Measurements from ENCODE around the gene FRMD4B. TPM values are rescaled to one million over a fixed set of nuclear protein-coding genes. Genes with fewer than 3 reads are reported as not detected.
A peak's percentile ranks its signal among the peaks of the same experiment; 100 is the strongest.
"Not testable (repeated sequence)": the region's sequence is repeated elsewhere in the genome, so short reads cannot be mapped to it uniquely, and the experiment has no call there.

FRMD4B gene
- polyA plus RNA-seq, 3 donors = 38.6 to 48.3 (median 39.2) TPM

GRCh38 chr3:69249001-69249400 is 136.9 kb downstream of the FRMD4B start:
- DNase-seq = no peak

DNA sequence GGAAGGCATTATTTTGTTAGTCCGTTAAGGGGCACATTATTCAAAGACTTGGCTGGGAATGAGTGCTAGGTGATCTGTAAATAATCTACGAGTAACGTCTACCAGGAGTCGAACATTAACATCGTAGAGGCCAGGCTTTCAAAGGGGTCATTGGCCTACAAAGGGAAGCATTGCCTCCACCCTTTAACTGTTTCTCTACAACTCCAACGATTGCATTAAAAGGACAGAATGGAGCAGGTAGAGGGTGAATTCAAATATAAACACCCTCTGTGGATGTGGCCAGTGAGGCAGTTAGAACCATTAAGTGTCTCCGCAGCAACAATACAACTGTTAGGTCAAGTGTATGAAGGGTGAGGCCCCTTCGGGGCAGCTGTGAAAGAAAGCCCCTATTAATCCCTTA is 137.5 kb downstream of the FRMD4B start:
- DNase-seq = peak; percentile 52

- no peak for DNase-seq
These were observed 139.3 kb downstream of the FRMD4B start for GRCh38 chr3:69246612-69247011.

DNA sequence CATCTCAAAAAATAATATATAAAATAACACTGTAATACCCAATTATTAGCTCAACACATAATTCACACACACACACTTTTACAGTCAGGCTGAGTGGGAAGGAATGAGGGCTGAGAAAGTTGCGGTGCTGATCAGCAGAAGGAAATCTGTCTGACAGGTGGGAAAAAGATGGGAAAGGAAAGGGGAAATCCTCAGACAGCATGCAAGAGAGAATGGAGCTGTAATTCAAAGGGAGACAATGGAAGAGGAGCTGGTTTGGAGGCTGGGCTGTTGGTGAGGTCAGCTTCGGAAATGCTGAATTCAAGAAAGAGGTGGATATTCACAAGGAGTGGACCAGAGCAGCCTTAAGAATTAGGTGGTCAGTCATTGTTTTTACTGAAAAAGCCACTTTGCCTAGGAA is 141.8 kb downstream of the FRMD4B start:
- no peak for DNase-seq

- no peak for DNase-seq
These were observed 144.1 kb downstream of the FRMD4B start for GRCh38 chr3:69241769-69242168.

DNA sequence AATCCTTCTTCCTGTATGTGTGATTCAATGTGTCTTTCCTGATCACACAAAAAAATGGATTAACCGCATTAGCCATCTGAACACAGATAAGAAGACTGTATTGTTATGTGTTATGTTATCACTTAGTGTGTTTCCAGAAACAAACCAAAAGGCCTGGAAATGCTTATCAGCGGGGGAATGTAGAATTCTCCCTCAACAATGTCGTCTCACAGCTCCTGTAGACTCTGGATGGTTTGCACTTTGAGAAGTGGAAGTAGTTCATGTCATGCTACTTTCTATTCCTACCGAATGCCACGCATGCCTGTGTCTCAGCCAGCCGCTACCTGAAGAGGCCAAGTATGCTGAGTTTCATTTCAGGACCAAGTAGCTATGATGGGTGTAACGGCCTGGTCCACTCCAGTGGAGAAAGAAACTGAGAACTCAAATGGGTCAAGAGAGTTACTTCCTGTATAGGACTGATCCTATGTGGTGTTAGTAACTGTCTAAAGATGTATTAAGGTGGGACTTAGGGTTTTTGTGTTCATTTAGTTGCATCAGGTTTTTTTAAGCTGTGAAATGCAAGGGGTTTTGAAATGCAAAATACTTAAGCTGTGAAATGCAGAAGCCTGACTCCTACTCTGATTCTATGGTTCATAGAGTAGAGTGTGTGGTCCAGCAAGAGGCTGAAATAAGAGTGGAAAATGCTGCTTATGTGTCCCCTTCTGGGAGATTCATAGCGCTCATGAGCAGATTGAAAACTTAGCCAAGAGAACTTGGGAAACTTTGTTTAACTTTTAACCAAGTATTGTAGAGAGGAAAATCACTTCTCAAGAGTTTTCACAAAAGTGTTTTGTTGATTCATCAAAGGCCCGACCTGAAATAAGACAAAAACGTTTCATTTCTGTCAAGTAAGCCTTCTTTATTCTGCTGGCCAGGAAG is 145.0 kb downstream of the FRMD4B start:
- no peak for DNase-seq

DNA sequence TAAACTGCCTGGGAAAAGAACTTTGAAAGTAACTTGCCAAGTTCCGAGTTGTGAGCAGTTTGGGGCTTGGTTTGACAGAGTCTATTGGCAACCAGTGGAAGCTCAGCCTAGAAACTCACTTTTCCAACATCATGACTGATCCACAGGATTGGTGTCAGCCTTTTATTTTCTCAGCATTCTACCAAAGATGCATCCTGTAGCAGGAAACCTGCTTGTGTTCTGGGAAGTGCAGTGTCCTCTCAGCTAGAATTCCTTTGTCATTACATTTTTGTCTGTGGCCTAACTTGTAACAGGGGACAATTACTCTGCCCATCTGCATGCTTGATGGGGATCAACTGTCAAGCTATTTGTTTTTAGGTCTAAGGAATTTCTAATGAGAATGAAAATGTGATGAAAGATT is 146.8 kb downstream of the FRMD4B start:
- no peak for DNase-seq

DNA sequence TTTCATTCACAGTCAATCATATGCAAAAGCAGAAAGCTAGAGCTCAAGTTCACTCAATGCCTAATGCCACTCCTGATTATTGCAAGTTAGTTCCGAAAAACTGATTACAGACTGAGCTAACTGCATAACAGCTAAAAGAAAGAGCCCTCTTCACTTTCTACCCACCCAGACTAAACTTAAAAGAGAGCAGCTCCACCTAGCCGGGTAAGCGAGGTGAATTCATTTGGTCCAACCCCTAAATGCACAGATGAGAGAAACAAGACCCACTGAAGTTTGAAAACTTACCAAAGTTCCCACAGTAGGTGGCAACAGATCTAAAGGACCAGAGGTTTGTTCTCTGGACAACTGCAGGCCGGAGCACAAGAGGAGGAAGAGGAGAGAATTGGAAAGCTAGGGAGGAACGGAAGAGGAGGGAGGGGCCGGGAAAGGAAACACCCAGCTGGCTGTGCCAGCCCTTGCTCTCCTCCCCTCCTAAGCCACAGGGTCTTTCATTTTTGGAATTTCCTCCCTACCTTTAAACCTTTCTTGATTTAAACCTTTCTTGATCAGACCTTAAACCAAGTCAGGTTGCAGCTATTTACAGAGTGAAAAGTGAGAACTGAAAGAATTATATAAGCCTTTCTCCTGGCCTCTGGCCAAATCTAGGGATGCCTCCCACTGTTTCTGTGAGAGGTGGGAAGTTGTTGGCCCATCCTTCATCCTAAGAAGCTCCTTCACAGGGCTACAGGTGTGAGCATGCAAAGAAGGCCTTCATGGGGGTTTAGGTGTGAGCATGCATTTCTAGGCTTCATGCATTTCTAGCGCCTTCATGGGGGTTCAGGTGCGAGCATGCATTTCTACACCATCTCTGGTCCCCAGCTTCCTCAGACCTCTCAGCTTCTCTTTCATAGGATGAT is 148.8 kb downstream of the FRMD4B start:
- DNase-seq = no peak

GRCh38 chr3:69235882-69236281 is 150.0 kb downstream of the FRMD4B start:
- no peak for DNase-seq

DNA sequence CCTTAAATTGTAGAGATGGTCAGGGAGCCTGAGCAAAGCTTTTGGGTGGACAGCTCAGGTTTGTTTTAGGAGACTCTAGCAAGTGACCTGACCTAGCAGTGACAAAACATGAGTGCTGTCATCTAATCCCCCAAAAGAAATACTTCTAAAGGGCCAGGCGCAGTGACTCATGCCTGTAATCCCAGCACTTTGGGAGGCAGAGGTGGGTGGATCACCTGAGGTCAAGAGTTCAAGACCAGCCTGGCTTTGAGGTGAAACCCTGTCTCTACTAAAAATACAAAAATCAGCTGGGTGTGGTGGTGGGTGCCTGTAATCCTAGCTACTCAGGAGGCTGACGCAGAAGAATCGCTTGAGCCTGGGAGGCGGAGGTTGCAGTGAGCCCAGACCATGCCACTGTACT is 150.7 kb downstream of the FRMD4B start:
- not testable (repeated sequence) for DNase-seq

- DNase-seq = no peak
These were observed 153.4 kb downstream of the FRMD4B start for GRCh38 chr3:69232482-69232881.

DNA sequence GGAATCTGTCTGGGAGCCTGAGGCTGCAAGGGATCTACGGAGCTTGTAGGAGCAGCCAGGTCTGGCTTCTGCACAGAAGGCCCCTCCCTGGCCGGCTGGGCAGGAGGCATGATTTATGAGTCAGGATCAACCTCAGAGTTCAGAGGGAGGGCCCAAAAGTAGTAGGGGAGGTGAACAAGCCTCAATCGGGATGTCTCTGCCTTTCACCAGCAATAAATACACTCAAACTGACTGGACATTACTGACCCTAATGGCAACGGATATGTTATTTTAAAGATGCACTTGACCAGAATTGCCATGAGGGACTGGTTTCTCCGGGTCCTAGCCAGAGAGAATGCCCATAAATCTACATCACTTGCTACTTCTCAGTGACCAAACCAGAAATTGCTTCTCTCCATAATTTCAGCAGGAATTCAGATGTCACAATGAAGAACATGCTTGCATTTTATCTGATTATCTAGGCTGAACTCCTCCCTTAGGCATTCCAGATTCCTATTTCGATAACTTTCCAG is 153.9 kb downstream of the FRMD4B start:
- peak; percentile 74 for DNase-seq

GRCh38 chr3:69226071-69226470 is 159.8 kb downstream of the FRMD4B start:
- no peak for DNase-seq

DNA sequence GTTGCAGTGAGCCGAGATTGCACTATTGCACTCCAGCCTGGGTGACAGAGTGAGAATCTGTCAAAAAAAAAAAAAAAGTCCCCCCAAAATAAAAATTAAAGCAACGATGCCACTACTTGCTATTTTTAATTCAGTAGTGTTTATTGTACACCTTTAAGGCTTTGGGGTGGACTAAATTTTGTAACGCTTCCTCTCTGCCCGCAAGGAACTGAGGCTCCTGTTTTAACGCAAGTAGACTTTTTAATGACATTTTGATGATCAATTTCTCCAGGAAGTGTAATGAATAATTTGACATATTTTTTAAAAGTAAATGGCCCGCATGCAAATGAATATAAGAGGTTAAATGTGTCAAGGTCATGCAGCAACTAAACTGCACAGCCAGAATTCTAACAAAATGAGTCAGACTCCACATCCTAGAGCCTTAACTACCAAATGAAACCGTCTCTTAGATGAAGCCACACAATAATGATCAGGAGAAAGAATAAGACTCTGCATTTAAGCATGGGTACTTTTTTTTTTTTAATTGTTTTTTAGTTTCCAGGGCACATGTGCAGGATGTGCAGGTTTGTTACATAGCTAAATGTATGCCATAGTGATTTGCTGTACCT is 166.7 kb downstream of the FRMD4B start:
- no peak for DNase-seq

GRCh38 chr3:69218079-69218478 is 167.8 kb downstream of the FRMD4B start:
- DNase-seq = no peak

GRCh38 chr3:69216981-69217380 is 168.9 kb downstream of the FRMD4B start:
- DNase-seq = no peak

GRCh38 chr3:69214241-69214640 is 171.6 kb downstream of the FRMD4B start:
- no peak for DNase-seq

DNA sequence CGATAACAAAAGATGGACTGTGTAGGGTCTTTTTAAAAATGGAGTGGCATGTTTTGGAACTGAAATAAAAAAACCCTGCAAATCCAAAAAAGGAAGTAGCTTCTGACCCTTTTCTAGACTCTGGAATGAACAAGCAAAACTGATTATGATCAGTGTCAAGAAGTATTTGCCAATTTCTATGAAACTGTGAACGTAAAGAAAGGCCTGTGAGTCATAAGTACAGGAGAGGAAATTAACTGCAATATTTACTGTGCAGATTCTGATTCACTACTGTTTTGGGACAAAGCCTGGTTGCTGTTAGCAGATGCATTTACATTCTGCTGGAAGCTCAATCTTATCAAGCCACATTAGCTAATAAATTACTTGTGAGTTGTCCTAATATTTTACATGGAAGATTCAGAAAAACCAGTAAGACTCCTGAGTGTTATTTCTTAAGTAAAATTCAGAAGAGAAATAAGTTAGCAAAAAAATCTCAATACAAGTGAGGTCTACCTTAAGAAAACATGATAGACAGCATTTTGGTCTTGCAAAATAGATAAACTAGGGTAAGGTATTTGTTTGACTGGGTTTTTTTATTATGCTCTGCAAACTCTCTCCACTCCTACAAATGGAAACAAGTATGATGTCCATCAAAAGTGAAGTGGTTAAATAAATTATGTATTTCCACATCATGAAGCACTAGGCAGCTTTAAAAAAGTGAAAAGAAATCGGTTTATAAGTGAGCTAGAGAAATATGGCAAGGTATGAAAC is 173.3 kb downstream of the FRMD4B start:
- DNase-seq = no peak

DNA sequence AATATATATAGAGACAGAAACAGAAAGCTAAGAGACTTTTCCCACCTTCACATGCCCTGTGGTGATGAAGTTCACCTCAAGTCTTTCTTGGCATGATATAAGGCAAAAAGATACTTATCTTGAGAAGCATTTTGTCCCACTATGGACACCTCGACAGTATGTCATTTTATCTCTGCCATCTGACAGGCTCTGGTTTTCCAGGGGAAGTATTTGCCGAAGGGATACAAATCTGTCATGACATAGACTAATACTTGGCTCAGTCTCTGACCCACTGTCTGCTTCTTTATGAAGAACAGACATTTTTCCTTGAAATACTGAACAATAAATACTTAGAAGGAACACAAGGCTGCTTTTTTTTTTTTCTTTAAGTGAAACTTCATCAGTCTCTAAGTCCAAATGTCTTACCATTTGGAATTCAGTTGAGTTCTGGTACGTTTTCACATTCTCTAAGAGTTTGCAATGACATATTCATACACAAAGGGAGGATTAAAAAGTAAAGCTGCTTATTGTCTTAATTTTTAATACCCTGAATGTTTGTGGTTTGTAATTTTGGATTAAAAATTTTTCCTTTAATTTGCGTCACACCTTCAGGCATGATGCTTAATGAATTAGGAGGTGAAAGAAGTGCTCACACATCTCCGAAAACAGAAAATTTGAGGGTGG is 175.7 kb downstream of the FRMD4B start:
- DNase-seq = no peak

DNA sequence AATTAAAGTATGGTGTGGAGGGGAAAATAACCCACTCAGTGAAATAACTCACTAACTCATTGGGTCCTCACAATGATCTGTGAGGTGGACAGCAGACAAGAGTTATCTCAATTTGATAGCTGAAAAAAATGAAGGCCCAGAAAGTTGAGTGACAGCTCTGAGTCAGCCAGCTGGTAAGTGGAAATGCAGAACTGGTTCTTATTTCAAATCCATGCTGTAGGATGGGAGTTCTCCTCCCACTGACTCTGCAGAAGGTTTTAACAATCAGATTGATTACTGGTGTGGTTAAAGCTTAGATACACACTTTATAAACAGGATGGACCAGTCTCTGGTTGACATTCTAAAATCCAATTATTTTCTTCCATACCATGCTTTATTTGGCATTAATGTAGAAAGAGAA is 176.5 kb downstream of the FRMD4B start:
- no peak for DNase-seq

DNA sequence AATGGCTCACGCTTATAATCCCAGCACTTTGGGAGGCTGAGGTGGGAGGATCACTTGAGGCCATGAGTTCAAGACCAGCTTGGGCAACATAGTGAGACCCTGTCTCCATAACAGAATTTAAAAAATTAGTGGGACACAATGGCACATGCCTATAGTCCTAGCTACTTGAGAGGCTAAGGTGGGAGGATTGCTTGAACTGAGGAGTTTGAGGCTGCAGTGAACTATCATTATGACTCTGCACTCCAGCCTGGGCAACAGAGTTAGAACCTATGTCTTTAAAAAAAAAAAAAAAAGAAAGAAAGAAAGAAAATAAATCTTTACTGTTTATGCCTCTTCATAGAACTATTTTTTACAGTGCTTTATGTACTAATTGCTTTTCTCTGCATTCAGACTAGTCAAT is 178.9 kb downstream of the FRMD4B start:
- no peak for DNase-seq

Measured in renal pelvis (tissue), 4 donors.